ENCODE results near the gene SMARCC1. TPM values are rescaled to one million over a fixed set of nuclear protein-coding genes. Genes with fewer than 3 reads are reported as not detected.

SMARCC1 gene
- polyA plus RNA-seq, 2 of the 4 experiments (the other 2 are of a cell fraction), result 27.1 to 27.5 TPM

GRCh38 chr3:47578691-47579632, 202.7 kb downstream of the SMARCC1 start, which contains the start of gene CSPG5:
Gene CSPG5, minus strand, starts transcription at chr3:47578865. Its CDS starts 172 bp downstream, at chr3:47578693.
- no peaks in the 10 kb centered on the region for H3K4me1 ChIP-seq
- CTCF ChIA-PET, result no interaction called here
- DNase-seq (ENCODE audit: low read depth in 1 of 2, low spot score in 1 of 2) (no peak), ATAC-seq (peak; percentile 13 to 66), FAIRE-seq (no peak)
- H3K4me2 ChIP-seq, result peak within 1 kb of the TSS; percentile 99
- H3K27ac ChIP-seq, result peak within 1 kb of the TSS; percentile 20 to 62; a peak in 4 of 6 replicates
- POLR2A ChIA-PET, result no interaction called here
- WGBS (ENCODE audit: missing lambda C conversion rate), result 62% methylated on average over 15 of the region's 121 CpGs
- H3K9me3 ChIP-seq, result no peaks in the 10 kb centered on the region
- no peak for TF ChIP-seq TFCP2L1 (CRISPR knock-in tag; IDR thresholded peaks at IDR 0.05)
- TF ChIP-seq, protein P1, sequence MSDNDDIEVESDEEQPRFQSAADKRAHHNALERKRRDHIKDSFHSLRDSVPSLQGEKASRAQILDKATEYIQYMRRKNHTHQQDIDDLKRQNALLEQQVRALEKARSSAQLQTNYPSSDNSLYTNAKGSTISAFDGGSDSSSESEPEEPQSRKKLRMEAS (IDR thresholded peaks at IDR 0.05), result no peak
- TF ChIP-seq FOXS1 (CRISPR knock-in tag; IDR thresholded peaks at IDR 0.05), result no peak
- TF ChIP-seq, protein P2, sequence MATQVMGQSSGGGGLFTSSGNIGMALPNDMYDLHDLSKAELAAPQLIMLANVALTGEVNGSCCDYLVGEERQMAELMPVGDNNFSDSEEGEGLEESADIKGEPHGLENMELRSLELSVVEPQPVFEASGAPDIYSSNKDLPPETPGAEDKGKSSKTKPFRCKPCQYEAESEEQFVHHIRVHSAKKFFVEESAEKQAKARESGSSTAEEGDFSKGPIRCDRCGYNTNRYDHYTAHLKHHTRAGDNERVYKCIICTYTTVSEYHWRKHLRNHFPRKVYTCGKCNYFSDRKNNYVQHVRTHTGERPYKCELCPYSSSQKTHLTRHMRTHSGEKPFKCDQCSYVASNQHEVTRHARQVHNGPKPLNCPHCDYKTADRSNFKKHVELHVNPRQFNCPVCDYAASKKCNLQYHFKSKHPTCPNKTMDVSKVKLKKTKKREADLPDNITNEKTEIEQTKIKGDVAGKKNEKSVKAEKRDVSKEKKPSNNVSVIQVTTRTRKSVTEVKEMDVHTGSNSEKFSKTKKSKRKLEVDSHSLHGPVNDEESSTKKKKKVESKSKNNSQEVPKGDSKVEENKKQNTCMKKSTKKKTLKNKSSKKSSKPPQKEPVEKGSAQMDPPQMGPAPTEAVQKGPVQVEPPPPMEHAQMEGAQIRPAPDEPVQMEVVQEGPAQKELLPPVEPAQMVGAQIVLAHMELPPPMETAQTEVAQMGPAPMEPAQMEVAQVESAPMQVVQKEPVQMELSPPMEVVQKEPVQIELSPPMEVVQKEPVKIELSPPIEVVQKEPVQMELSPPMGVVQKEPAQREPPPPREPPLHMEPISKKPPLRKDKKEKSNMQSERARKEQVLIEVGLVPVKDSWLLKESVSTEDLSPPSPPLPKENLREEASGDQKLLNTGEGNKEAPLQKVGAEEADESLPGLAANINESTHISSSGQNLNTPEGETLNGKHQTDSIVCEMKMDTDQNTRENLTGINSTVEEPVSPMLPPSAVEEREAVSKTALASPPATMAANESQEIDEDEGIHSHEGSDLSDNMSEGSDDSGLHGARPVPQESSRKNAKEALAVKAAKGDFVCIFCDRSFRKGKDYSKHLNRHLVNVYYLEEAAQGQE (IDR thresholded peaks at IDR 0.05), result no peak
- TF ChIP-seq MAZ (IDR thresholded peaks at IDR 0.05; ENCODE audit: borderline replicate concordance, low read depth, low read length), result no peak
- TF ChIP-seq PBX3 (IDR thresholded peaks at IDR 0.05), result no peak
- H3K4me3 ChIP-seq, result peak within 1 kb of the TSS; percentile 92

DNA sequence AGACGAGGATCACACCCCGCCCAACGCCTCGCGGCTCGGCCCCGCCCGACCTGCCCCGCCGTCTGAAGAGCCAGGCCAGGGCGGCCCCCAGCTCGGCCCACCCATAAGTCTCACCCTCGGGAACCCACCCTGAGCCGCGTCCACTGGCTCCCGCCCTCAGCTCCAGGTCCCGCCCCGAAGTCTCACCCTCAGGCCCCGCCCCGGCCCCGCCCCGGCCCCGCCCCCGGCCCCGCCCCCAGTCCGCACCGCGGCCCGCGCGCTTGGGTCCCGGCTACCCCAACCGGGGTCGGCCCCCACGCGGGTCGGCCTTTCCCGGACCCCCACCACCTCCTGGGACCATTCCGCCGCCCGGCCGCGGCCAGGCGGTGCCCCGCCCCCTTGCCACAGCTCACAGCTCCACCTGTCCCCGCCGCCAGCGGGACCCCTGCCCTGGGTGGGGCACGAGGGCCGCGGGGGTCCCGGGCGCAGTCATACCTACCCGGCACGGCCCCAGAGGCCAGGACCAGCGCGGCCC, 203.5 kb downstream of the SMARCC1 start:
- H3K4me1 ChIP-seq, result no peaks in the 10 kb centered on the region
- H3K9me3 ChIP-seq, result no peaks in the 10 kb centered on the region
- ChIA-PET POLR2A (no interaction called here), CTCF (no interaction called here)
- ATAC-seq (peak; percentile 72 to 76), DNase-seq (ENCODE audit: low read depth in 1 of 2, low spot score in 1 of 2) (peak in 1 of 2 experiments; percentile 29), FAIRE-seq (no peak)
- WGBS (ENCODE audit: missing lambda C conversion rate), result no CpG with 5 or more reads among the region's 57 CpGs
- TF ChIP-seq ZFP36 (IDR thresholded peaks at IDR 0.05; ENCODE audit: borderline replicate concordance, partially characterized antibody) (no peak), HOXA7 (CRISPR knock-in tag; IDR thresholded peaks at IDR 0.05) (no peak), EP300 (IDR thresholded peaks at IDR 0.05) (no peak), FOXS1 (CRISPR knock-in tag; IDR thresholded peaks at IDR 0.05) (no peak), SREBF2 (IDR thresholded peaks at IDR 0.05) (no peak), CBX8 (IDR thresholded peaks at IDR 0.05) (no peak), EHMT2 (IDR thresholded peaks at IDR 0.05; ENCODE audit: low read depth) (no peak), JUNB (IDR thresholded peaks at IDR 0.05) (no peak), ZC3H11A (IDR thresholded peaks at IDR 0.05) (no peak), CBX2 (IDR thresholded peaks at IDR 0.05; ENCODE audit: borderline replicate concordance, low read depth) (no peak)
- TF ChIP-seq, protein P3, sequence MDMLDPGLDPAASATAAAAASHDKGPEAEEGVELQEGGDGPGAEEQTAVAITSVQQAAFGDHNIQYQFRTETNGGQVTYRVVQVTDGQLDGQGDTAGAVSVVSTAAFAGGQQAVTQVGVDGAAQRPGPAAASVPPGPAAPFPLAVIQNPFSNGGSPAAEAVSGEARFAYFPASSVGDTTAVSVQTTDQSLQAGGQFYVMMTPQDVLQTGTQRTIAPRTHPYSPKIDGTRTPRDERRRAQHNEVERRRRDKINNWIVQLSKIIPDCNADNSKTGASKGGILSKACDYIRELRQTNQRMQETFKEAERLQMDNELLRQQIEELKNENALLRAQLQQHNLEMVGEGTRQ (IDR thresholded peaks at IDR 0.05), result no peak
- H3K27ac ChIP-seq, result peak overlapping the region; percentile 20 to 62; a peak in 4 of 6 replicates
- peak overlapping the region; percentile 92 for H3K4me3 ChIP-seq
- H3K4me2 ChIP-seq, result peak overlapping the region; percentile 99

Measured in A549 (cell line).